PC-9 (cell line): Measurements from ENCODE around the gene SLC25A11. TPM values are rescaled to one million over a fixed set of nuclear protein-coding genes. Genes with fewer than 3 reads are reported as not detected.

Experiments
- BruUV-seq: library from RNA; stranded (reverse); fragments of 400-500 nt; replicated peaks from 2 replicates; lab custom pipeline; 2021; lab: Mats Ljungman, UMichigan
- CTCF ChIA-PET: fragments of 300-600 bp; sonication (Branson Sonifier 250); formaldehyde crosslinking; loops from one replicate; lab custom pipeline; 2022; ENCODE audit warnings: antibody characterized with exemption; lab: Charles Lee
- POLR2A ChIA-PET: fragments of 300-600 bp; sonication (Branson Sonifier 250); formaldehyde crosslinking; loops from one replicate; lab custom pipeline; 2022; ENCODE audit warnings: antibody characterized with exemption; ENCODE audit not compliant: unreplicated experiment; lab: Charles Lee
- DNase-seq, 2 experiments: peaks; one replicate each; pipeline versions ENCODE4 v3.0.0 to v3.0.0-alpha.2; 2015 to 2022; ENCODE audit warnings: mixed read lengths in 1 of 2
- H2AFZ ChIP-seq: fragments of 200-600 bp; sonication (generic); 2 replicates; pipeline ENCODE4 v1.8.1; 2017; ENCODE audit warnings: antibody characterized with exemption
- H3F3A ChIP-seq: fragments of 200-600 bp; sonication (generic); 2 replicates; pipeline ENCODE4 v1.8.1; 2017; ENCODE audit warnings: antibody characterized with exemption, mild to moderate bottlenecking, low read depth; ENCODE audit not compliant: insufficient read depth
- H3K27ac ChIP-seq: fragments of 200-600 bp; sonication (generic); 2 replicates; pipeline ENCODE4 v1.6.1; 2016; ENCODE audit warnings: mixed run types
- H3K27me3 ChIP-seq: fragments of 200-600 bp; sonication (generic); 2 replicates; pipeline ENCODE4 v1.6.1; 2016; ENCODE audit warnings: low read depth, mixed run types; ENCODE audit not compliant: insufficient read depth
- H3K36me3 ChIP-seq: fragments of 200-600 bp; sonication (generic); 2 replicates; pipeline ENCODE4 v1.6.1; 2016; ENCODE audit warnings: low read depth, mixed run types
- H3K4me1 ChIP-seq: fragments of 200-600 bp; sonication (generic); replicated peaks from 2 replicates; pipeline ENCODE4 v1.6.1; 2016; ENCODE audit warnings: mixed run types; ENCODE audit not compliant: insufficient read depth
- H3K4me2 ChIP-seq: fragments of 200-600 bp; sonication (generic); 2 replicates; pipeline ENCODE4 v1.6.1; 2017; ENCODE audit warnings: mixed run types
- H3K4me3 ChIP-seq: fragments of 200-600 bp; sonication (generic); 2 replicates; pipeline ENCODE4 v1.6.1; 2016; ENCODE audit warnings: mixed run types
- H3K79me2 ChIP-seq: fragments of 200-600 bp; sonication (generic); 2 replicates; pipeline ENCODE4 v1.6.1; 2017; ENCODE audit warnings: low read depth, mixed run types
- H3K9me2 ChIP-seq: fragments of 200-600 bp; sonication (generic); 2 replicates; pipeline ENCODE4 v1.8.1; 2017; ENCODE audit warnings: mild to moderate bottlenecking; ENCODE audit not compliant: insufficient read depth
- H3K9me3 ChIP-seq: fragments of 200-600 bp; sonication (generic); 2 replicates; pipeline ENCODE4 v1.8.1; 2016; ENCODE audit warnings: low read depth; ENCODE audit not compliant: insufficient read depth
- H4K20me1 ChIP-seq: fragments of 200-600 bp; sonication (generic); 2 replicates; pipeline ENCODE4 v1.8.1; 2017; ENCODE audit not compliant: insufficient read depth
- EZH2 ChIP-seq: fragments of 200-600 bp; sonication (generic); IDR thresholded peaks from 2 replicates; pipeline ENCODE4 v1.8.0; 2017; ENCODE audit warnings: antibody characterized with exemption, low read depth
- intact Hi-C: fragments of 100-400 bp; cut with micrococcal nuclease; formaldehyde crosslinking; loops from one replicate; pipeline ENCODE4 v1.10.0; 2022; ENCODE audit not compliant: unreplicated experiment
- total RNA-seq: library from RNA; stranded (reverse); gene quantifications from 2 replicates; pipeline ENCODE4 v1.2.3, GENCODE V29; 2021
- TF ChIP-seq, protein P1 (sequence below): fragments of 200-600 bp; sonication (generic); conservative IDR thresholded peaks from 2 replicates; pipeline ENCODE4 v1.6.1; 2017; ENCODE audit warnings: mixed run types, antibody characterized with exemption, mild to moderate bottlenecking, moderate library complexity

SLC25A11 gene
- total RNA-seq, 1 experiment from 2014 or later, result 56.2 TPM

GRCh38 chr17:4973256-4974114 lies 33.6 kb upstream of the SLC25A11 start:
- Histone ChIP-seq H4K20me1 (no peaks in the 10 kb centered on the region), H3K4me1 (peaks cover 11% of the 10 kb centered on the region), H2AFZ (no peak overlapping the region), H3K9me3 (no peaks in the 10 kb centered on the region), H3F3A (peaks cover 25% of the 10 kb centered on the region; the same call in 1 of the 2 replicates), H3K27me3 (no peaks in the 10 kb centered on the region), H3K27ac (no peak overlapping the region), H3K4me2 (no peak overlapping the region), H3K79me2 (peaks cover 28% of the 10 kb centered on the region), H3K36me3 (no peaks in the 10 kb centered on the region; the same call in 1 of the 2 replicates), H3K9me2 (no peaks in the 10 kb centered on the region), H3K4me3 (no peak overlapping the region)
- intact Hi-C loops, result no loop called here
- TF ChIP-seq, protein P1, sequence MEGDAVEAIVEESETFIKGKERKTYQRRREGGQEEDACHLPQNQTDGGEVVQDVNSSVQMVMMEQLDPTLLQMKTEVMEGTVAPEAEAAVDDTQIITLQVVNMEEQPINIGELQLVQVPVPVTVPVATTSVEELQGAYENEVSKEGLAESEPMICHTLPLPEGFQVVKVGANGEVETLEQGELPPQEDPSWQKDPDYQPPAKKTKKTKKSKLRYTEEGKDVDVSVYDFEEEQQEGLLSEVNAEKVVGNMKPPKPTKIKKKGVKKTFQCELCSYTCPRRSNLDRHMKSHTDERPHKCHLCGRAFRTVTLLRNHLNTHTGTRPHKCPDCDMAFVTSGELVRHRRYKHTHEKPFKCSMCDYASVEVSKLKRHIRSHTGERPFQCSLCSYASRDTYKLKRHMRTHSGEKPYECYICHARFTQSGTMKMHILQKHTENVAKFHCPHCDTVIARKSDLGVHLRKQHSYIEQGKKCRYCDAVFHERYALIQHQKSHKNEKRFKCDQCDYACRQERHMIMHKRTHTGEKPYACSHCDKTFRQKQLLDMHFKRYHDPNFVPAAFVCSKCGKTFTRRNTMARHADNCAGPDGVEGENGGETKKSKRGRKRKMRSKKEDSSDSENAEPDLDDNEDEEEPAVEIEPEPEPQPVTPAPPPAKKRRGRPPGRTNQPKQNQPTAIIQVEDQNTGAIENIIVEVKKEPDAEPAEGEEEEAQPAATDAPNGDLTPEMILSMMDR, result no peak
- no peak for TF ChIP-seq EZH2
- POLR2A ChIA-PET, result interaction anchor here (0.7 kb wide), 1 partner anchor 311 kb away, joined by 6 read pairs; no protein-coding TSS in a partner anchor
- no TSS peak for BruUV-seq
- CTCF ChIA-PET, result no interaction called here
- DNase-seq, result no peak

- no peak overlapping the region for H2AFZ ChIP-seq
- no TSS peak for BruUV-seq
- CTCF ChIA-PET, result no interaction called here
- H3K4me3 ChIP-seq, result no peak overlapping the region
- POLR2A ChIA-PET, result interaction anchor here (0.7 kb wide), 1 partner anchor 311 kb away, joined by 6 read pairs; no protein-coding TSS in a partner anchor
- peaks cover 34% of the 10 kb centered on the region for H3K79me2 ChIP-seq
- H3K4me2 ChIP-seq, result no peak overlapping the region
- DNase-seq, result no peak
- peaks cover 11% of the 10 kb centered on the region for H3K4me1 ChIP-seq
- H3K9me2 ChIP-seq, result no peaks in the 10 kb centered on the region
- no peak for TF ChIP-seq EZH2
- TF ChIP-seq, protein P1, result no peak
- H3K27ac ChIP-seq, result no peak overlapping the region
- no peaks in the 10 kb centered on the region for H4K20me1 ChIP-seq
- intact Hi-C loops, result no loop called here
- no peaks in the 10 kb centered on the region for H3K9me3 ChIP-seq
- H3F3A ChIP-seq, result peaks cover 30% of the 10 kb centered on the region; the same call in 1 of the 2 replicates
- H3K36me3 ChIP-seq, result no peaks in the 10 kb centered on the region; the same call in 1 of the 2 replicates
- no peaks in the 10 kb centered on the region for H3K27me3 ChIP-seq
Measured at GRCh38 chr17:4972752-4973151, 32.9 kb upstream of the SLC25A11 start.

- Histone ChIP-seq H2AFZ (no peak overlapping the region), H3K9me3 (no peaks in the 10 kb centered on the region), H3K4me2 (no peak overlapping the region), H4K20me1 (no peaks in the 10 kb centered on the region), H3K4me3 (no peak overlapping the region), H3K36me3 (no peaks in the 10 kb centered on the region; the same call in 1 of the 2 replicates), H3K27ac (no peak overlapping the region), H3F3A (peaks cover 30% of the 10 kb centered on the region; the same call in 1 of the 2 replicates), H3K79me2 (peaks cover 34% of the 10 kb centered on the region), H3K9me2 (no peaks in the 10 kb centered on the region), H3K27me3 (no peaks in the 10 kb centered on the region), H3K4me1 (peaks cover 11% of the 10 kb centered on the region)
- intact Hi-C loops, result no loop called here
- DNase-seq, result no peak
- BruUV-seq, result no TSS peak
- POLR2A ChIA-PET, result no interaction called here
- TF ChIP-seq, protein P1, result no peak
- no peak for TF ChIP-seq EZH2
- CTCF ChIA-PET, result no interaction called here
Measured at GRCh38 chr17:4972322-4972721, 32.5 kb upstream of the SLC25A11 start.
